Ascending aorta (tissue), 2 donors: Measurements from ENCODE around the gene LHFPL3. TPM values are rescaled to one million over a fixed set of nuclear protein-coding genes. Genes with fewer than 3 reads are reported as not detected.
"Not testable (repeated sequence)": the region's sequence is repeated elsewhere in the genome, so short reads cannot be mapped to it uniquely, and the experiment has no call there.

ENCODE experiments used
- DNase-seq, 2 donors: peaks; one replicate each; pipeline ENCODE4 v3.0.0-alpha.2; 2019; ENCODE audit warnings: low spot score in 2 of 2
- H3K27ac ChIP-seq, 2 donors: fragments of 200-600 bp; sonication (generic); one replicate each; pipeline ENCODE4 v1.5.1; 2016 to 2017; ENCODE audit warnings: mild to moderate bottlenecking in 1 of 2
- H3K27me3 ChIP-seq: fragments of 200-600 bp; sonication (generic); one replicate; pipeline ENCODE4 v1.5.1; 2017
- H3K36me3 ChIP-seq, 2 donors: fragments of 200-600 bp; sonication (generic); one replicate each; pipeline ENCODE4 v1.5.1; 2016
- H3K4me1 ChIP-seq, 2 donors: fragments of 200-600 bp; sonication (generic); one replicate each; pipeline ENCODE4 v1.5.1; 2016 to 2017; ENCODE audit warnings: mild to moderate bottlenecking in 1 of 2
- H3K4me3 ChIP-seq, 2 donors: fragments of 200-600 bp; sonication (generic); one replicate each; pipeline ENCODE4 v1.5.1; 2016 to 2017; ENCODE audit warnings: mild to moderate bottlenecking in 1 of 2
- H3K9me3 ChIP-seq, 2 donors: fragments of 200-600 bp; sonication (generic); one replicate each; pipeline ENCODE4 v1.5.1; 2016
- CTCF ChIP-seq, 3 experiments: fragments of 200-600 bp in 2 of 3; fragments of 450-650 bp in 1 of 3; sonication (generic) in 2 of 3; IDR thresholded peaks; one replicate each; pipeline ENCODE4 v1.5.1; 2016 to 2019; ENCODE audit warnings: antibody characterized with exemption in 3 of 3, mild to moderate bottlenecking in 1 of 3, moderate library complexity in 1 of 3
- intact Hi-C: fragments of 100-400 bp; cut with DNase I; formaldehyde crosslinking; loops from one replicate; pipeline ENCODE4 v1.15.1; 2023
- total RNA-seq: library from RNA; depleted of rRNA; stranded (reverse); fragments of >200 nt; gene quantifications from one replicate; pipeline ENCODE4 v1.1.0, GENCODE V29; 2016

LHFPL3 gene
- total RNA-seq, 1 donor from 2014 or later = not detected

GRCh38 chr7:104922182-104923009, 594.0 kb downstream of the LHFPL3 start:
- Histone ChIP-seq H3K27ac (peak overlapping the region; percentile 62 to 70), H3K9me3 (no peaks in the 10 kb centered on the region), H3K4me3 (no peak overlapping the region), H3K27me3 (no peaks in the 10 kb centered on the region), H3K4me1 (peaks cover 0 to 9% of the 10 kb centered on the region in 2 donors), H3K36me3 (no peaks in the 10 kb centered on the region)
- no peak for DNase-seq
- intact Hi-C loops = loop anchor here (2.0 to 10.0 kb wide), 5 partner anchors 22 to 562 kb away; no protein-coding TSS in a partner anchor
- no peak for TF ChIP-seq CTCF (IDR thresholded peaks at IDR 0.05)

- intact Hi-C loops = loop anchor here (2.0 to 10.0 kb wide), 5 partner anchors 22 to 562 kb away; no protein-coding TSS in a partner anchor
Observed at GRCh38 chr7:104923010-104923421, 594.6 kb downstream of the LHFPL3 start.

GRCh38 chr7:104926189-104926588, 597.8 kb downstream of the LHFPL3 start:
- not testable (repeated sequence) for H3K9me3 ChIP-seq, H3K4me1 ChIP-seq, DNase-seq, H3K4me3 ChIP-seq, H3K36me3 ChIP-seq, H3K27me3 ChIP-seq, H3K27ac ChIP-seq
- intact Hi-C loops = loop anchor here (10.0 kb wide), 1 partner anchor 559 kb away; no protein-coding TSS in a partner anchor

More at GRCh38 chr7:104923010-104923421, 594.6 kb downstream of the LHFPL3 start:
- Histone ChIP-seq H3K27me3 (no peaks in the 10 kb centered on the region), H3K4me1 (peaks cover 0 to 9% of the 10 kb centered on the region in 2 donors), H3K36me3 (no peaks in the 10 kb centered on the region), H3K4me3 (no peak overlapping the region), H3K9me3 (no peaks in the 10 kb centered on the region), H3K27ac (peak overlapping the region; percentile 62 to 70)
- TF ChIP-seq CTCF (IDR thresholded peaks at IDR 0.05) = peak; percentile 54 to 75 (median 68)
- peak in 1 of 2 donors; percentile 89 for DNase-seq

- Histone ChIP-seq H3K4me1 (peaks cover 0 to 9% of the 10 kb centered on the region in 2 donors), H3K27ac (no peak overlapping the region), H3K4me3 (no peak overlapping the region), H3K36me3 (no peaks in the 10 kb centered on the region), H3K27me3 (no peaks in the 10 kb centered on the region), H3K9me3 (no peaks in the 10 kb centered on the region)
- TF ChIP-seq CTCF (IDR thresholded peaks at IDR 0.05) = no peak
- intact Hi-C loops = loop anchor here (10.0 kb wide), 1 partner anchor 558 kb away; no protein-coding TSS in a partner anchor
- DNase-seq = no peak
Observed at GRCh38 chr7:104926601-104927041, 598.2 kb downstream of the LHFPL3 start.

- no peak for TF ChIP-seq CTCF (IDR thresholded peaks at IDR 0.05)
- Histone ChIP-seq H3K36me3 (no peaks in the 10 kb centered on the region), H3K9me3 (no peaks in the 10 kb centered on the region), H3K27me3 (no peaks in the 10 kb centered on the region), H3K4me1 (peaks cover 0 to 7% of the 10 kb centered on the region in 2 donors), H3K4me3 (no peak overlapping the region), H3K27ac (no peak overlapping the region)
- intact Hi-C loops = loop anchor here (10.0 kb wide), 1 partner anchor 558 kb away; no protein-coding TSS in a partner anchor
- no peak for DNase-seq
Observed at GRCh38 chr7:104927055-104927454, 598.7 kb downstream of the LHFPL3 start.
